Ovary (tissue), 9 donors: ENCODE data around the gene ANKZF1. TPM values are rescaled to one million over a fixed set of nuclear protein-coding genes. Genes with fewer than 3 reads are reported as not detected.
"Not testable (repeated sequence)": the region's sequence is repeated elsewhere in the genome, so short reads cannot be mapped to it uniquely, and the experiment has no call there.

Source experiments
- DNase-seq, 5 donors: peaks; one replicate each; pipeline ENCODE4 v3.0.0-alpha.2; 2019 to 2020
- H3K27ac ChIP-seq, 2 donors: fragments of 200-600 bp; one replicate each; pipeline versions ENCODE4 v1.5.1 to v1.8.0; 2019 to 2022
- H3K27me3 ChIP-seq: fragments of 200-600 bp; one replicate; pipeline ENCODE4 v1.8.0; 2022
- H3K36me3 ChIP-seq: fragments of 200-600 bp; sonication (generic); one replicate; pipeline ENCODE4 v1.5.1; 2019
- H3K4me1 ChIP-seq: one replicate; pipeline ENCODE4 v1.8.1; 2013; ENCODE audit warnings: mild to moderate bottlenecking, moderate library complexity; ENCODE audit not compliant: insufficient read depth
- H3K4me3 ChIP-seq: fragments of 200-600 bp; sonication (generic); one replicate; pipeline ENCODE4 v1.5.1; 2017
- H3K9me3 ChIP-seq, 2 donors: fragments of 200-600 bp in 1 of 2; sonication (generic) in 1 of 2; one replicate each; pipeline versions ENCODE4 v1.5.1 to v1.8.1; 2013 to 2019; ENCODE audit warnings: mild to moderate bottlenecking in 1 of 2, moderate library complexity in 1 of 2
- CTCF ChIP-seq, 3 donors: fragments of 450-650 bp in 2 of 3; fragments of 200-600 bp in 1 of 3; IDR thresholded peaks; one replicate each; pipeline versions ENCODE4 v1.5.1 to v1.8.0; 2016 to 2022; ENCODE audit warnings: antibody characterized with exemption in 3 of 3, mild to moderate bottlenecking in 1 of 3
- EP300 ChIP-seq: sonication (generic); formaldehyde crosslinking; IDR thresholded peaks from one replicate; pipeline ENCODE4 v1.6.1; 2017; ENCODE audit warnings: antibody characterized with exemption
- POLR2A ChIP-seq: fragments of 450-650 bp; IDR thresholded peaks from one replicate; pipeline ENCODE4 v1.6.1; 2017; ENCODE audit warnings: antibody characterized with exemption, mild to moderate bottlenecking, moderate library complexity
- WGBS, 3 donors: extraction: QIAGEN DNeasy Blood & Tissue Kit in 1 of 3; methylation state at CpG; one replicate each; pipeline versions ENCODE4 v1.1.5 to v1.1.7; 2013 to 2017; 5-methylcytosine and 5-hydroxymethylcytosine counted together
- intact Hi-C, 4 donors: fragments of 100-400 bp; cut with DNase I; formaldehyde crosslinking; loops; one replicate each; pipeline versions ENCODE4 v1.11.0 to v1.15.1; 2022 to 2023
- polyA plus RNA-seq, 2 donors: library from polyadenylated mRNA; stranded (reverse); fragments of 200-250 nt in 1 of 2; fragments of 350-450 nt in 1 of 2; fragmentation: Illumina TruSeq in 1 of 2; extraction: RNeasy Lipid Tissue Mini Kit (QIAGEN cat#74804) in 1 of 2; gene quantifications; one replicate each; pipeline ENCODE4 v1.2.3, GENCODE V29; 2013 to 2014
- total RNA-seq, 7 donors: library from RNA; depleted of rRNA in 2 of 7; stranded (reverse); fragments of >200 nt in 2 of 7; fragmentation: NEBNext Ultra II Directional in 3 of 7; extraction: Animal tissue kit (Norgen Biotek cat#: 25700) in 3 of 7; gene quantifications; one replicate each; pipeline versions ENCODE4 v1.1.0 to v1.2.4, GENCODE V29; 2016 to 2023
- donor health status: DM: no; HTN: no; CAD: no; lungs with moderate emphysema.
- donor health status: DM: no; HTN: no; CAD: no.
- donor health status: Bipolar disorder and iron deficiency.
- donor health status: DM: yes; HTN: yes; CAD: no.
- donor health status: DM: no; HTN: no; CAD: no.
- donor health status: DM: yes; HTN: yes; CAD: no.

Gene ANKZF1
- total and polyA plus RNA-seq, 9 donors, result 33.1 to 60.2 (median 39.0) TPM

- no peaks in the 10 kb centered on the region for H3K36me3 ChIP-seq
- DNase-seq, result no peak
- intact Hi-C loops, result no loop called here
- H3K9me3 ChIP-seq, result no peaks in the 10 kb centered on the region
- H3K27me3 ChIP-seq, result no peaks in the 10 kb centered on the region
- WGBS, 3 donors, result 78 to 90% (median 88%) methylated on average over 1 of the region's 1 CpG
- H3K4me3 ChIP-seq, result no peak overlapping the region
- TF ChIP-seq EP300, result no peak
- no peak for TF ChIP-seq CTCF (IDR thresholded peaks at IDR 0.05)
- no peak for TF ChIP-seq POLR2A
- no peaks in the 10 kb centered on the region for H3K4me1 ChIP-seq
- H3K27ac ChIP-seq, result no peak overlapping the region
Measured at GRCh38 chr2:219197388-219197787, 32.2 kb upstream of the ANKZF1 start.

DNA sequence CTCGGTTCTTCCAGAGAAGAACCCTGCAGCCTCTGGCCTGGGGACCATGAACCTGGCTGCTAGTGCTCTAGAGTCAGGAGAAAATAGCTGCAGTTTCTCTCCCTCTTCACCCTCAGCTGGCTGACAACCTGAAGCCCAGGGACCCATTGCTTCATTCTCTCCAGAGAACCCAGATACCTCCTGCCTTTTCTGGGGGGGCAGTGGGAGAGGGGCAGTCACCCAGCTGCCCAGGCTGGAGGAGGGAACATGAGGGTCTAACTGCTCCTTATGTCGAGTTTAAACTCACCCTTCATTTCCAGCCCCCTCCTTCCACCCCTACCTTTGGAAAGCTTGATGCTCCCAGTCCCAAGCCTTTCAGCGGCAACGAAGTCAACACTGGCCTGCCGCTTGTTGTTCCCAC is 30.6 kb upstream of the ANKZF1 start:
- DNase-seq, result no peak

GRCh38 chr2:219199470-219200211 is 30.0 kb upstream of the ANKZF1 start:
- DNase-seq, result no peak
- 73 to 84% (median 78%) methylated on average over 12 of the region's 12 CpGs for WGBS, 3 donors
- Histone ChIP-seq H3K27ac (no peak overlapping the region), H3K36me3 (no peaks in the 10 kb centered on the region), H3K27me3 (no peaks in the 10 kb centered on the region), H3K9me3 (no peaks in the 10 kb centered on the region), H3K4me3 (no peak overlapping the region), H3K4me1 (no peaks in the 10 kb centered on the region)
- no peak for TF ChIP-seq CTCF (IDR thresholded peaks at IDR 0.05)
- no peak for TF ChIP-seq EP300
- TF ChIP-seq POLR2A, result no peak
- intact Hi-C loops, result no loop called here

More for the DNA sequence above, 30.6 kb upstream of the ANKZF1 start:
- WGBS, 3 donors, result 63 to 73% (median 66%) methylated on average over 5 of the region's 5 CpGs
- Histone ChIP-seq H3K27me3 (no peaks in the 10 kb centered on the region), H3K9me3 (no peaks in the 10 kb centered on the region), H3K4me3 (no peak overlapping the region), H3K27ac (no peak overlapping the region), H3K4me1 (no peaks in the 10 kb centered on the region), H3K36me3 (no peaks in the 10 kb centered on the region)
- no peak for TF ChIP-seq POLR2A
- no peak for TF ChIP-seq CTCF (IDR thresholded peaks at IDR 0.05)
- no peak for TF ChIP-seq EP300
- intact Hi-C loops, result no loop called here

GRCh38 chr2:219200502-219201326 is 28.9 kb upstream of the ANKZF1 start:
- H3K4me3 ChIP-seq, DNase-seq, H3K27ac ChIP-seq, H3K9me3 ChIP-seq, intact Hi-C loops, H3K4me1 ChIP-seq, H3K36me3 ChIP-seq, H3K27me3 ChIP-seq: not testable (repeated sequence)
- 69 to 75% (median 71%) methylated on average over 25 to 26 of the region's 26 CpGs for WGBS, 3 donors

DNA sequence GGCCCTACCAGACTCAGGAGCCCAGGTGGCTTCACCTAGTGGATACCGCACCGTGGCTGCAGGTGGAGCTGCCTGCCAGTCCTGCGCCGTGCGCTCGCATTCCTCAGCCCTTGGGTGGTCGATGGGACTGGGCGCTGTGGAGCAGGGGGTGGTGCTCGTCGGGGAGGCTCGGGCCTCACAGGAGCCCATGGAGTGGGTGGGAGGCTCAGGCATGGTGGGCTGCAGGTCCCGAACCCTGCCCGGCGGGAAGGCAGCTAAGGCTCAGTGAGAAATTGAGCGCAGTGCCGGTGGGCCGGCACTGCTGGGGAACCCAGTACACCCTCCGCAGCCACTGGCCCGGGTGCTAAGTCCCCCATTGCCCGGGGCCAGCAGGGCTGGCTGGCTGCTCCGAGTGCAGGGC is 28.3 kb upstream of the ANKZF1 start:
- intact Hi-C loops, H3K9me3 ChIP-seq, H3K27me3 ChIP-seq, DNase-seq, H3K4me1 ChIP-seq, H3K4me3 ChIP-seq, H3K27ac ChIP-seq, H3K36me3 ChIP-seq: not testable (repeated sequence)
- WGBS, 3 donors, result 85 to 90% (median 90%) methylated on average over 20 to 21 of the region's 21 CpGs
